Gastroesophageal sphincter (tissue), 4 donors: ENCODE data around the gene ARMC2. TPM values are rescaled to one million over a fixed set of nuclear protein-coding genes. Genes with fewer than 3 reads are reported as not detected.

Experiments used
- ATAC-seq: fragments of 150-250 bp; one replicate; pipeline ENCODE4 v1.9.1; 2016; ENCODE audit warnings: mild to moderate bottlenecking, moderate library complexity
- H3K27ac ChIP-seq, 4 donors: fragments of 200-600 bp; sonication (generic) in 3 of 4; 1 replicate in 3 of 4; 2 replicates in 1 of 4; pipeline ENCODE4 v1.5.1; 2016 to 2019
- H3K27me3 ChIP-seq: fragments of 200-600 bp; sonication (generic); one replicate; pipeline ENCODE4 v1.5.1; 2019
- H3K36me3 ChIP-seq, 2 donors: fragments of 200-600 bp; sonication (generic); one replicate each; pipeline ENCODE4 v1.5.1; 2019; ENCODE audit warnings: control low read depth in 1 of 2
- H3K4me1 ChIP-seq, 3 donors: fragments of 200-600 bp; sonication (generic); 1 replicate in 2 of 3; 2 replicates in 1 of 3; pipeline ENCODE4 v1.5.1; 2016 to 2019; ENCODE audit warnings: control low read depth in 2 of 3
- H3K4me3 ChIP-seq, 2 donors: fragments of 200-600 bp; sonication (generic); one replicate each; pipeline ENCODE4 v1.5.1; 2019; ENCODE audit warnings: mild to moderate bottlenecking in 1 of 2, moderate library complexity in 1 of 2
- H3K9me3 ChIP-seq, 3 donors: fragments of 200-600 bp; sonication (generic); one replicate each; pipeline ENCODE4 v1.5.1; 2017 to 2019; ENCODE audit warnings: control low read depth in 2 of 3
- CTCF ChIP-seq, 4 experiments: fragments of 200-600 bp in 2 of 4; fragments of 450-650 bp in 2 of 4; sonication (generic) in 1 of 4; IDR thresholded peaks; one replicate each; pipeline ENCODE4 v1.5.1; 2017 to 2019; ENCODE audit warnings: antibody characterized with exemption in 4 of 4, mild to moderate bottlenecking in 2 of 4, moderate library complexity in 2 of 4
- EP300 ChIP-seq: sonication (generic); formaldehyde crosslinking; IDR thresholded peaks from one replicate; pipeline ENCODE4 v1.6.1; 2017; ENCODE audit warnings: antibody characterized with exemption, mild to moderate bottlenecking
- POLR2A ChIP-seq, 2 donors: fragments of 450-650 bp; IDR thresholded peaks; one replicate each; pipeline ENCODE4 v1.6.1; 2017; ENCODE audit warnings: antibody characterized with exemption in 2 of 2, mild to moderate bottlenecking in 2 of 2, moderate library complexity in 1 of 2
- small RNA-seq, 4 donors: library from RNA; depleted of rRNA; stranded (forward); fragments of <200 nt; gene quantifications; one replicate each; pipeline ENCODE3, GENCODE V24; 2016
- total RNA-seq, 4 donors: library from RNA; depleted of rRNA; stranded (reverse); fragments of >200 nt; gene quantifications; one replicate each; pipeline ENCODE4 v1.1.0, GENCODE V29; 2016

The ARMC2 gene
- total RNA-seq, 4 donors from 2014 or later: 2.8 to 3.9 (median 3.5) TPM

DNA sequence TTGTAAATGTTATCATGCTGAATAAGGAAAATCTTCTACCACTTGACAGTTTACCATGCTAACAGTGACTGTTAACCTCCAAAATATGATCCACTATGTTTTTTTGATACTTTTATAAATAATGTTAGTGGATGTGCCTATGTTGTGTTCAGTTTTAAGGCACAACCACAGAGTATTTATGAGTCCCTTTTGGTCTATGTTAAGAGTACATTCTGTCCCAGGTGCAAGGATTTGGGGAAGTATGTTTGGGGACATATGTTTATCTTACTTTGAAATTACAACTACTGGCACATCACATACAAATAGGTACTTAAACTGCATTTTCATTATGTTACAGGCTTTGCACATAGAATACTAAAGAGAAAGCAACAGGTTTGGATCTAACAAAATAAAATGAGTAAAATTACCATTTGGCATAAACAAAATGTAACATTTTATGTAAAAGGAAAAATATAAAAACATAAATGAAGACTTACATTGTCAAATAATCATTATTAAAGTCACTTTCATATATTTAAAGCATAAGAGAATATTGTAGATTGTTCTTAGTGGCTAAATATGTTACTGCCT lies 175.2 kb downstream of the ARMC2 start:
- Histone ChIP-seq H3K27ac (peak overlapping the region in 1 of 4 donors; percentile 4), H3K9me3 (no peaks in the 10 kb centered on the region), H3K4me3 (no peak overlapping the region), H3K4me1 (peaks cover 3 to 27% (median 3%) of the 10 kb centered on the region in 3 donors), H3K27me3 (no peaks in the 10 kb centered on the region), H3K36me3 (no peaks in the 10 kb centered on the region)
- no peak for TF ChIP-seq POLR2A (IDR thresholded peaks at IDR 0.05)
- TF ChIP-seq CTCF (IDR thresholded peaks at IDR 0.05): no peak
- TF ChIP-seq EP300: no peak
- ATAC-seq: no peak

Small RNAs within 50 kb of the gene (small RNA-seq; reads per million reads assigned to genes)
- gene AL445189.2: 0 reads per million in 4 donors
- 0 reads per million in 4 donors for gene Z95118.1

Other genes with a start within 250 kb of the ARMC2 start
- gene SESN1, start 246.4 kb downstream of the ARMC2 start, total RNA-seq: 10 to 100 TPM; 50.8 to 80.5 (median 78.0) TPM
- gene CEP57L1, start 247.1 kb downstream of the ARMC2 start, total RNA-seq: 10 to 100 TPM; 11.0 to 30.0 (median 16.3) TPM